Stimulated activated naive CD4-positive, alpha-beta T cell (primary cell): ENCODE measurements around the gene NBEAL1.
"Not testable (repeated sequence)": the region's sequence is repeated elsewhere in the genome, so short reads cannot be mapped to it uniquely, and the experiment has no call there.

Source experiments
- DNase-seq, 6 experiments: peaks; one replicate each; lab custom pipeline; 2025; lab: John Stamatoyannopoulos, UW

Gene NBEAL1

DNA sequence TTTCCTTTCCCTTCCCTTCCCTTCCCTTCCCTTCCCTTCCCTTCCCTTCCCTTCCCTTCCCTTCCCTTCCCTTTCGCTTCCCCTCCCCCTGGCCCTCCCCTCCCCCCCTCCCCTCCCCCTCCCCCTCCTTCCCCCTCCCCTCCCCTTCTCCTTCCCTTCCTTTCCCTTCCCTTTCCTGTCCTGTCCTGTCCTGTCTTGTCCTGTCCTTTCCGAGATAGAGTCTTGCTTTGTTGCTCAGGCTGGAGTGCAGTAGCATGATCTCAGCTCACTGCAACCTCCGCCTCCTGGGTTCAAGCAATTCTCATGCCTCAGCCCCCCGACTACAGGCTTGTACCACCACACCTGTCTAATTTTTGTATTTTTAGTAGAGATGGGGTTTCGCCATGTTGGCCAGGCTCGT lies 24.5 kb downstream of the NBEAL1 start:
- not testable (repeated sequence) for DNase-seq

DNA sequence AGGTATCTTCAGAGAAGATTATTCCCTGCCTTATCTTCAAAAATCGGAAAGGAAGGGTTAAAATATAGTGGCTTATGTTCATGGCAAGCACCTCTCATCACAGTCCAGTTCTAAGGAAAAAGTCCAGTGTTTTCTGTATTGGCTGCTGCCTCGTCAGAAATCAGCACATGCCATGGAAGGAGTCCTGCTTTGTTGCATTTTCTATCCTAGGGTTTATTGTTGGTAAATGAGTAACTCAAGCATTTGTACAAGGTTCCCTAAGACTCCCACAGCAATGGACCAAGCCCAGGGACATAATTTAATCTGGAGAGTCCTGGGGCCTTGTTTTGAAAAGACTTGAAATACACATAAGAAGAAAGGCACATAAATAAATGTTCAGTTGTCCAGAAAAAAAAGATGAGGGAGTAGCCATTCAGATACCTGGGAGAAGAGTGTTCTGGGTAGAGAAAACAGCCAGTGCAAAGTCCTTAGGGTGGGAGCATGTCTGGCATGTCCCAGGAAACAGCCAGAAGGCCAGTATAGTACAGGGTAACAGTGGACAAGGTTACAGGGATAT lies 26.4 kb downstream of the NBEAL1 start:
- no peak for DNase-seq

DNA sequence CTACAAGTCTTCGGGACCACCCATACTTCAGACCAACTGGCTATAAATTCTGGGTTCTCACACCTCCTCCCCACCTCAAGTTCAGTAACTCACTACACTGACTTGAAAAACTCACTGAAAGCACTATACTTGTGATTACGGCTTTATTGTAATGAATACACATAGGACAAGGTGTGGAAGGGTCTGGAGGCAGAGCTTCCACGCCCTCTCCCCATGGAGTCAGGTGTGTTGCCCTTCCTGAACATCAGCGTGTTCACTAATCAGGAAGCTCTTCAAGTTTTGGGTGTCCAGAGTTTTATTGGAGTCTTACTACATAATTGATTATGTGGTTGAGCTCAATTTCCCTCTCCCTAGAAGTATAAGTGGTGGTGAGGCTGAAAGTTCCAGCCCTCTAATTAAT lies 27.5 kb downstream of the NBEAL1 start:
- DNase-seq: no peak

DNA sequence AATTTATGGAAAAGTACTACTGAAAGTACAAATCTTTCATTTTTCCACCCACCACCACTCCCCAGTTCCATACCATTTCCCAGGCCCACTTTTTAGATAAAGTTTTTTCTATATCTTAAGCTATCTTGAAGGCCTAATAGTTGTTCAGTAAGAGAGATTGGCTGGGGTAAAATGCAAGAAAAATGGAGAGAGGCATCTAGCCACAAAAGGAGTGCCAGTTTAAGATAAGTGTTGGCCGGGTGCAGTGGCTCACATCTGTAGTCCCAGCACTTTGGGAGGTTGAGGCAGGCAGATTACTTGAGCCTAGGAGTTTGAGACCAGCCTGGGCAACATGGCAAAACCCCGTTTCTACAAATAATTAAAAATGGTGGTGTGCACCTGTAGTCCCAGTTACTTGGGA lies 28.6 kb downstream of the NBEAL1 start:
- DNase-seq: no peak

DNA sequence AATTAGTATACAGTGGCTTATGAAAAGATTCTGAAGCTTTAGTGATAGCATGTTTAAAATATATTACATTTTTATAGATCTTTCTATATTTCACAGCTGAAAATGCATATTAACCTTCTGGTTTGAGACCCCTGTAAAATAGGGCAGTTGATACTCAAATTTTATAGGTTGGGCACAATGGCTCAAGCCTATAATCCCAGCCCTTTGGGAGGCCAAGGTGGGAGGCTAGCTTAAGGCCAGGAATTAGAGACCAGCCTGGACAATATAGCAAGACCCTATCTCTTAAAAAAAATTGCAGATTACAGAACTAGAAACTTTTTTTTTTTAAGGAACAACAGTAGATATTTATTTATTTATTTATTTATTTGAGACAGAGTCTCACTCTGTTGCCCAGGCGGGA lies 31.2 kb downstream of the NBEAL1 start:
- DNase-seq: no peak

DNA sequence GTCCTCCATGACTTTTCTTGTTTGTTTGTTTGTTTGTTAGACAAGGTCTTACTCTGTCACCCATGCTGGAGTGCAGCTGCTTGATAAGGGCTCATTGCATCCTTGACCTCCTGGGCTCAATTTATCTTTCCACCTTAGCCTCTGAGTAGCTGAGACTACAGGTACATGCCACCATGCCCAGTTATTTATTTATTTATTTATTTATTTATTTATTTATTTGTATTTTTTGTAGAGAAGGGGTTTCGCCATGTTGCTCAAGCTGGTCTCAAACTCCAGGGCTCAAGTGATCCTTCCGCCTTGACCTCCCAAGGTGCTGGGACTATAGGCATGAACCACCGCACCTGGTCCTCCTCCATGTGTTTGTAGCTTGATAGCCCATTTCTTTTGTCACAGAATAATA lies 37.9 kb downstream of the NBEAL1 start:
- no peak for DNase-seq

DNA sequence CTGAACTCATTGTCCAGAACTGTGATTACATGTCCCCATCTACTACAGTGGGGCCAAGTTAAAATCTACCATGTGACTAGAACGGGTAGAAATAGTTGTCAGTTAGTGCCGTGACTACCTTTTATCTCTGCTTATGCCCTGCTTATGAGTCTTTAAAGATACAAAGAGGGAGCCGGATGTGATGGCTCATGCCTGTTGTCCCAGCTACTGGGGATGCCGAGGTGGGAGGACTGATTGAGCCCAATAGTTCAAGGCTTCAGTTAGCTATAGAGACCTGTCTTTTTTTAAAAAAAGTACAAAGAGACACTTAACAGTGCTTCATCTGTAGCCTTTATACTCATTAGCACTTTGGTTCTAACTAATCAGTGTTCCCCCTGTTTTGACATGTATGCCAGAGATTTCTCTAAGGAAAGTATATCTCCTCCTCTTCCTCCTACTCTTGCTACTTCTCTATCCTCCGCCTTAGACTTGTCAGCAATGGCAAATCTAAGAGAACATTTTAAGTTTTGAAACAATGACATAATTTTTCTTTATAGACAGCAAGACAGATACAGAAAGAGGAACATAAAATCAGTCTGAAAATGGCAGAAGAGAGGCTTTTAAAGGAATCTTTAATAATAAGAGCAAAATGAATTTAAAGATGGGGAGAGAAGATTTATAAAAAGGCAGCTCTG lies 45.0 kb downstream of the NBEAL1 start:
- no peak for DNase-seq

DNA sequence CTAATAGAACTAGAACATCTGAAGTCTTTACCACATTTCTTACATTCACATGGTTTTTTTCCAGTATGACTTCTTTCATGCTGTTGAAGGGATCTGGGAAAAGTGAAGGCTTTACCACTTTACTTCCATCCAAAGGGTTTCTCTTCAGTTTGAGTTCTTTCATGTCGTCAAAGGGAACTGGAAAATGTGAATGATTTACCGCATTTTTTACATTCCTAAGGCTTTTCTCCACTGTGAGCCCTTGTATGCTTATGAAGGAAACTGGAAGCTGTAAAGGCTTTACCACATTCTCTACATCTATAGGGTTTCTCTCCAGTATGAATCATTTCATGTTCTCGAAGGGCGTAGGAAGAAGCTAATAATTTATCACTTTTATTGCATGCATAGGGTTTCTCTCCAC lies 46.7 kb downstream of the NBEAL1 start:
- DNase-seq: no peak

DNA sequence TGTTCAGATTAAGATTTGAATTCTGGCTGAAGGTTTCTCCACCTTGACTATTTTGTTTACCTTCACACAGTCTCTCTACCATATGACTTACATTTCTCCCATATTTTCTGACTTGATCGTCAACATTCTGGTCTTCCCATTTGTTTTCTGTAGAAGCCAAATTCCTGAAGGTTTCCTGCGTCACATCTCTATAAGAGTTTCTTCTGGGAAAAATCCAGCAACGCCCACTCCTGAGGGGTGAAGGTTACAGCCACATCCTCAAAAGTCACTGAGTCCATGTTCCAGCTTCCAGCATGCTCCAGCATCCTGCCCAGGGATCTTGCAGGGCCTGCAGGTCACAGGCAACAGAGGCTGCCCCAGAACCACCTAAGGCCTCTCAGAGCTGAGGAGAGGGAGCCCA lies 47.5 kb downstream of the NBEAL1 start:
- no peak for DNase-seq

DNA sequence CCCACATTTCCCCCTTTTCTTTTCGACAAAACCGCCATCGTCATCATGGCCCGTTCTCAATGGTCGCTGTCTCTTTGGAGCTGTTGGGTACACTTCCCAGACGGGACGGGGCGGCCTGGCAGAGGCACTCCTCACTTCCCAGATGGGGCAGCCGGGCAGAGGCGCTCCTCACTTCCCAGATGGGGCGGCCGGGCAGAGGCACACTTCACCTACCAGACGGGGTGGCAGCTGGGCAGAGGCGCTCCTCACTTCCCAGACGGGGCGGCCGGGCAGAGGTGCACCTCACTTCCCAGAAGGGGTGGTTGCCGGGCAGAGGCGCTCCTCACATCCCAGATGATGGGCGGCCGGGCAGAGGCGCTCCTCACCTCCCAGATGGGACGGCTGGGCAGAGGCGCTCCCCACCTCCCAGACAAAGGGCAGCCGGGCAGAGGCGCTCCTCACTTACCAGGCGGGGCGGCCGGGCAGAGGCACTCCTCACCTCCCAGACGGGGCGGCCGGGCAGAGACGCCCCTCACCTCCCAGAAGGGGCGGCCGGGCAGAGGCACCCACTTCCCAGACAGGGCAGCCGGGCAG lies 51.9 kb downstream of the NBEAL1 start:
- not testable (repeated sequence) for DNase-seq

DNA sequence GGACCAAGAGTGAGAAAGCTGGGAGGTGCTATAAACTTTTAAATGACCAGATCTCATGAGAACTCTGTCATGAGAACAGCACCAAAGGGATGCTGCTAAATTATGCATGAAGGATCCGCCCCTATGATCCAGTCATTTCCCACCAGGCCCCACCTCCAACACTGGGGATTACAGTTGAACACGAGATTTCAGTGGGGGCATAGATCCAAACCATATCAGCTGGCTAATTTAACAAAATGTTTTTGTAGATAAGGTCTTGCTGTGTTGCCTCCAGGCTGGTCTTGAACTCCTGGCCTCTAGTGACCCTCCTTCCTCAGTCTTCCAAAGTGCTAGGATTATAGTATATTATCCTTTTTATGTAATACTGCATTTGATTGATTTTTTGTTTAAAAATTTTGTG lies 56.0 kb downstream of the NBEAL1 start:
- DNase-seq: no peak

DNA sequence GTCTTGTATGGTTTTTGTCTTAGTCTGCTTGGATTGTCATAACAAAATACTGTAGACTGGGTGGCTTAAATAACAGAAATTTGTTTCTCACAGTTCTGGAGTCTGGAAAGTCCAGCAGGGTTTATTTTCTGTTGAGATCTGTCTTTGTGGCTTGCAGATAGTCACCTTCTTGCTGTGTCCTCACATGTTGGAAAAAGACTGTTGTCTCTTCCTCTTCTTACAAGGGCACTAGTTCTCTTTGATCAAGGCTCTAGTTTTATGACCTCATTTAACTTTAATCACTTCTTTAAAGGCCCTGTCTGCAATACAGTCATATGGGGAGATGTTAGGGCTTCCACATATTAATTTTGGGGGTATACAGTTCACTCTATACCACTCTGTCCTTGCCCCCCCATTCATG lies 56.5 kb downstream of the NBEAL1 start:
- no peak for DNase-seq

DNA sequence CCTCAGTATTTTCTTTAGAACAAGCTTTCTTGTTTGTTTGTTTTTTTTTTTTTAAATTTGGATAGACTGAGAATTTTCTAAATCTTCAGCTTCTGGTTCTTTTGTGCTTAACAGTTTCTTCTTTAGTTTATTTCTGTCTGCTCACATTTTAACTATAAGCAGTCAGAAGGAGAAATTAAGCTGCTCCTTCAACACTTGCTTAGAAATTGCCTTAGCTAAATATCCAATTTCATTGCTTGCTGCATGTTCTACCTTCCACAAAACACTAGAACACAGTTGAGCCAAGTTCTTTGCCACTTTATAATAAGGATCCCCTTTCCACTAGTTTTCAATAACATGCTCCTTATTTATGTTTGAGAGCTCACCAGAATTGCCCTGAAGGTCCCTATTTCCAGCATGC lies 57.7 kb downstream of the NBEAL1 start:
- no peak for DNase-seq

DNA sequence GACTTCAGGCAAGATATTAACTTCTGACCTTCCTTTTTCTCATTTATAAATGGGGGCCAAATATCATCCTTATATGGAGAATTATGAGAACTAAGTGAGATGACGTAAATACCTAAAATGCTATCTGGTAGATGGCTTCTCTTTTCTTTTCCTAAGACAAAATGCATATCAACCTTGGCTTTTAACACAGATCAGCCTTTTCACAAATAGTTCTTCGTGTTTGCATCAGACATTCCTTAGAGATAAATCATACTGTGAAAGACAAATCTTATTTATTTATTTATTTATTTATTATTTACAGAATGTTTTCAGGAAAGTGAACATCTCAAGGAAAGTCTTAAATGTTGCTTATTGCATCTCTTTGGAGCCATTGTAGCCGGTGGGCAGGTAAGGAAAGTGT lies 62.8 kb downstream of the NBEAL1 start:
- no peak for DNase-seq

DNA sequence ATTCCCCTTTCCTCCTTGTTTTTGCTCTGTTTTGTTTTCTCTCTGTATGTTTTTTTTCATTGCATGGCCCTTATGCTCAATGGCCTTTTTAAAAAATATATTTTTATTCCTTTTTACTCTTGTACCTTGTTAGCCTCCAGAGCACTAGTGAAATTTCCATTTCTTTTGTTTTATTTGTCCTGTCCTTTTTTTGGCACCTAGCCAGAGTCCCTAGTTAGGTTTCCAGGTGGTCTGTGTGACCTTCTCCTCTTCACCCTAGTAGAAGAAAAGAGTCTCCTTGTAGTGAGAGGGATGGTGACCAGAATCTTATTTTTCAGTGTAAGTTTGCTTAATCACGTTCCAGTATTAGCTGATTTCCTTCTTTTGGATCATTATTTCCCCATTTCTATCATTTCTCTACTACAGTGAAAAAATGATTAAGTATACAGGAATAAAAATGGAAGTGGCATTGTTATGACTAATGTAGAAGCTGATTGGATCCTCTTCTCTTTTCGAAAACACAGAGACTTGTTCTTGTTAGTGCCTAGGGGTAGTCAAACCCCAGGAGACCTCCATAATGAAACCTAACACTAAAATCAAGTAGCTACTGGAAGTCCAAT lies 65.9 kb downstream of the NBEAL1 start:
- no peak for DNase-seq

DNA sequence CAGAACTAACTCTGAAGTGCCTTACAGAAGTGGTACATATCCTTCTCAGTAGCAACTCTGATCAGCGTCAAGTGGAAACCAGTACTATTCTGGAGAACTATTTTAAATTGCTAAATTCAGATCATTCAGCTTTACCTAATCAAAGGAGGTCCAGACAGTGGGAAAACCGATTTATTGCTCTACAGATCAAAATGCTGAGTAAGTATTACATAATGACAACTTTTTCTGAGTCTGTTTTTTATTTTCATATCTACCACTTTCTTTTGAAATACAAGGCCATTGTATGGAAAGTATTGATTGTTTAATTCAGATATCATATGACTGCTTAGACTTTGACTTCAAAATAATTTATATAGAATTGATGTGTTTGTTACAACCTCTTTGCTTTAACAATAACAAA lies 68.7 kb downstream of the NBEAL1 start:
- DNase-seq: no peak

DNA sequence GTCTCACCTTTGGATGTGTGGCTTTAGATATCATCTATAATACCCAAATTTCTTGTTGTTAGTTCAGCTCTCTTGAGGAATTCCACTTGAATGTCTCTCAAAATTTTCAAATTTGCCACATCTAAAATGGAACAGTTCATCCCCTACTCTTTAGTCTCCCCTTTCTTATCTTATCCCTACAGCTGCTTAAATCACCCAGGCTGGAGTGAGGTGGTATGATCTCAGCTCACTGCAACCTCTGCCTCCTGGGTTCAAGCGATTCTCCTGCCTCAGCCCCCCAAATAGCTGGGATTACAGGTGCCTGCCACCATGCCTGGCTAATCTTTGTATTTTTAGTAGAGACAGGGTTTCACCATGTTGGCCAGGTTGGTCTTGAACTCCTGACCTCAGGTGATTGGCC lies 71.7 kb downstream of the NBEAL1 start:
- DNase-seq: not testable (repeated sequence)

DNA sequence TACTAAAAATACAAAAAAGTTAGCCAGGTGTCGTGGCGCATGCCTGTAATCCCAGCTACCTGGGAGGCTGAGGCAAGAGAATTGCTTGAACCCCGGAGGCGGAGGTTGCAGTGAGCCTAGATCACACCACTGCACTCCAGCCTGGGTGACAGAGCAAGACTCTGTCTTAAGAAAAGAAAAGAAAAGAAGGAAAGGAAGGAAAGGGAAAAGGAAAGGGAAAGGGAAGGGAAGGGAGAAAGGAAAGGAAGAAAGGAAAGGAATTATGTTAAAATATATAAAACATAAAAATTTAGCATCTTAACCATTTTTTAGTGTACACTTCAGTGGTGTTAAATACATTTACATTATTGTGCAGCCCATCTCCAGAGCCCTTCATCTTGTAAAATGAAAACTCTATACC lies 76.0 kb downstream of the NBEAL1 start:
- not testable (repeated sequence) for DNase-seq

DNA sequence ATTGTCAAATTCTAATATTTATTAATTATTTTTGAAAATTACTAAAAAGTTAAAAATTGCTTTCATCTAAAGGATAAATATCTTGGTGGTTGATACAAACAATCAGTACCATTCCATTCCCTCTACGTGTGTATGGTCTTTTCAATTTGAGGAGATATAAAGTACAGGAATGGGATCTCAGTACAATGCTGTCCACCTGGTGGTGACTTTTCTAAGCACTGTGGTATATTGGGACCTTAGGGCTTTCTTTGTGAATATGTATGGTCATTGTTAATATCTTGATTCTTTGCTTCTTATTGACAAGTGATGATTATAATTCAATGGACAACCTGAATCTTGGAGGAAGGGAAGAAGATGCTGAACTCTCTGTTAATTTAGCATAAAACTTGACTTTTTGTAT lies 83.1 kb downstream of the NBEAL1 start:
- no peak for DNase-seq

DNA sequence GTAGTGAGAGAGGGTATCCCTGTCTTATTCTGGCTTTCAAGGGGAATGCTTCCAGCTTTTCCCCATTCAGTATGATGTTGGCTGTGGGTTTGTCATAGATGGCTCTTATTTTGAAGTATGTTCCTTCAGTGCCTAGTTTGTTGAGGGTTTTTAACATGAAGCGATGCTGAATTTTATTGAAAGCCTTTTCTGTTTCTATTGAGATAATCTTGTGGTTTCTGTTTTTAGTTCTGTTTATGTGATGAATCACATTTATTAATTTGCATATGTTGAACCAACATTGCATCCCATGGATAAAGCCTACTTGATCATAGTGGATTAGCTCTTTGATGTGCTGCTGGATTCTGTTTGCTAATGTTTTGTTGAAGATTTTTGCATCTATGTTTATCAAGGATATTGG lies 87.7 kb downstream of the NBEAL1 start:
- DNase-seq: not testable (repeated sequence)

DNA sequence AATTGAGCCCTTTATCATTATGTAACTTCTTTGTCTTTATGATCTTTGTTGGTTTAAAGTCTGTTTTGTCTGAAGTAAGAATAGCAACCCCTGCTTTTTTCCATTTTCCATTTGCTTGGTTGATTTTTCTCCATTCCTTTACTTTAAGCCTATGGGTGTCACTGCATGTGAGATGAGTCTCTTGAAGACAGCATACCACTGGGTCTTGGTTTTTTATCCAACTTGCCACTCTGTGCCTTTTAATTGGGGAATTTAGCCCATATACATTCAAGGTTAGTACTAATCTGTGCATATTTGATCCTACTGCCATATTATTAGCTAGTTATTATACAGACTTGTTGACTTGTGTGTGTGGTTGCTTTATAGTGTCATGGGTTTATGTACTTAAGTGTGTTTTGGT lies 89.6 kb downstream of the NBEAL1 start:
- DNase-seq: no peak

DNA sequence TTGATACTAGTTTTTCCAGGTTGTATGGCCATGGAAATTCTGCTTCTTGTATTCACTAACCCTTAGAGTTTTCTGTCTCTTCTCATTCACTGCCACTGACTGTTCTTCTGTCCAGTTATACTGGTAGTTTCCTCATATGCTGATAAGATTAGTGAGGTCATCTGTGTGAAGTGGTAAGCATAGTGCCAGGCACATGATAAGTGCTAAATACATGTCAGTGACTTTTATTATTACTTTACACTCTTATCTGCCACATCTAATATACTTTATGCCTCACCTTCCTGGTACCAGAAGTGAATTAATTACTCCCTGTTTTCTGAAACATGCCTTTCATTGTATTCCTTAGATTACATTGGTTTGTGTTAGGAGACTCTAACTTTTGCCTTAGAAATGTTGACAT lies 91.3 kb downstream of the NBEAL1 start:
- DNase-seq: no peak

DNA sequence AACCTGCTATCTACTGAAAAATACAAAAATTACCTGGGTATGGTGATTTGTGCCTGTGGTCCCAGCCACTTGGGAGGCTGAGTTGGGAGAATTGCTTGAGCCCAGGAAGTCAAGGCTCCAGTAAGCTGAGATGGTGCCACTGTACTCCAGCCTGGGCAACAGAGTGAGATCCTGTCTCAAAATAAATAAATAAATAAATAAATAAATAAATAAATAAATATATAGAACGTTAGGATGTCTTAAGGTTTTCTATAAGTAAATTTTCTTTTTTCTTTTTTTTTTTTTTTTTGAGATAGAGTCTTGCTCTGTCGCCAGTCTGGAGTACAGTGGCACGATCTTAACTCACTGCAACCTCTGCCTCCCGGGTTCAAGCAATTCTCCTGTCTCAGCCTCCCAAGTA lies 95.8 kb downstream of the NBEAL1 start:
- DNase-seq: not testable (repeated sequence)

DNA sequence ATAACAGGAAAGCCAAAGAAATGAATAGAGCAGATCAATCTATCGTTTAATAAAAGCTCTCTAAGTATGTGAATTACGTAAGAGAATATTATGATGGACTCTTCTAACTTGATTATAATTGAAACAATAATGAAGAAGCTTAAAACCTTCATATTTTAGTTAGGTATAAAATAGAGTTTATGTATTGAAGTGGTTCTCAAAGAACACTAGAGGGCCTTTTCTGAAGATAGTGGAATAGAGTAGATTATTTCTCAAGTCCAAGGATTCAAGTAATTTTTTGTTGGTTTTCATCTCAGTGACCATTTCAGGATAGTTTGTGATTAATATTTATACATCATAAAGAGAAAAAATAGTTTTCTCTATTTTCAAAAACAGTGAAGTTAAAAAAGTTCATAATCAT lies 97.7 kb downstream of the NBEAL1 start:
- no peak for DNase-seq
